ENCODE measurements around the gene EPS8.

EPS8 gene

DNA sequence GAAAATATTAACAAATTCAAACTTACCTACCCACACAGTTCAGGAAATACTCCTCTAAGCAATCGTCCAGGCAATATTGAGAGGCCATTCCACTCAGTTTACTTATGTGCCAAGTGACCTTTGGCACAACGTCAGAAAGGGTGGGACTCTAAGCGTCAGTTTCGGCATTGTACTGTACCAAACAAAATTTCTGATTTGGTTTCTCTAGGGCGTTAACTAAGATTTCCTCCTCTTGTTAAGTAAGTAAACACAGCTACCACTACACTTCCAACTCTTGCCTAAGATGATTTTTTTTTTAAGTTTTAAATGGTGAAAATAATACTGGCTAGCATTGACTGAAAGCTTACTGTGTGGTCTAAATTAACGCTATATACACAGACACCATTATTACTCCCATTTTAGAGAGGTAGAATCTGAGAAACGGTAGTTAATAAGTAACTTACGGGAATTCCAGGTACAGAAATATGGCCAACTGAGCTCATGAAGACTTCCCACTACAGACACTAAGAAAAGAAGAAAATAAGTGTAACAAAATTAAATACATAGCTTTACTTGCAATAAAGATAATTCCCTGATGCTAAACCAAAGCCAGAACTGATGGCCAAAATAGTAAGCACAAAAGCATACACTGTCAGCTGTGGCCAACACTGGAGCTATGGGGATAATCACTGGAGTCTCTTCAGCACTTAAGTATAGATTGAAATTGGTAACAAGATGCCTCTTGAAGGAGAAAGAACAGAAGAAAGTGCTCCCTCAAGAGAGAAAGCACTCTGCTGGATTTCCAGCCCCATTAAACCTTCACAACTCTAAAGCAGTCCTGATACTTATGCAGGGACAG lies 76.1 kb downstream of the EPS8 start:
- no peak for DNase-seq

DNA sequence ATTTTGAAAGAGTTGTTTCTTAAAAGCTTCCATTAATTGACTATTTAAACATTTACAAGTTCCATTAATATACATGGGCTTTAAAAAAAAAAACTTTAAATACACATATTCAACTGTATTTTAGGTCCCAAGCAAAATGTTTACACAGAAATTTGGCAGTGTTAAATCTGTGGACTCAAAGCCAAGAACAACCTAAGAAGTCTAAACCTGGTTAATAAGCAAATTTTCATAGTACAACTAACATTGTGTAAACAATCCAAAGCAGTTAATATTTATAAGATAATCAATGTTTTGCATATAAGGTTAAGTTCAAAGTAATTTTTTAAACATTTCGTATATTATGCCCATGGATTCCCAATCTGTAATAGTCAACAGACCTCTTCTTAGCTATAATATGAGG lies 77.0 kb downstream of the EPS8 start:
- DNase-seq = no peak

GRCh38 chr12:15710860-15711510 lies 78.2 kb downstream of the EPS8 start:
- DNase-seq = no peak

- DNase-seq = no peak
These were observed 79.6 kb downstream of the EPS8 start for GRCh38 chr12:15709551-15709950.

GRCh38 chr12:15708396-15709076 lies 80.7 kb downstream of the EPS8 start:
- DNase-seq = no peak

DNA sequence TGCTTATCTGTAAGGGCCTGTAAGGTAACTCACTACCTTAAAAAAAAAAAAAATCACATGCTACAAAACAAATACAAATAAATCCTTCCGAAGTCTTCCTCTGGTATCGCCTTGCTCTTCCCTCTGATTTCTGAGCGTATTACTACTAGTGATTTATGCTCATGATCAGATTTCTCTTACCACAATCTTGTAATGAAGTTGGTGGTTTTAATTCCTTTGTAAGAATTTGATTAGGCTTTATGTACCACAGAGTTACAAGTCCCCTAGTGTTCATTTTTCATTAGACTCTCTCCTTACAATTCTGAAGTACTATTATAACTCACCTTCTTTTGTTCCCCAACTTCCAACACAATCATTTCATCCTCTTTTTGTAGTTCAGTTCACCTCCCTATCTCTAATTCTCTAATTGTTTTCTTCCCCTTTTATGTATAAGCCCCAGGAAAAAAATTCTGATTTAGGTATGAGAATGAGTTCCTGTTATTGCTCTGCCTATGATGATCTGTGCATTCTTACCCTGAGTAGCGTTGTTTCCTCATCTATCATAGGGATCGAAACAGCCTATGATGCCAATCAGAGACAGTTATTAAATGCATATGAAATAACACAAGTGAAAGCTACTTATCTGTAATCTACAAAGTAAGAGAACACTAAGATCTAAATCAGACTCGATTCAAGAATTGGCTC lies 81.5 kb downstream of the EPS8 start:
- no peak for DNase-seq

DNA sequence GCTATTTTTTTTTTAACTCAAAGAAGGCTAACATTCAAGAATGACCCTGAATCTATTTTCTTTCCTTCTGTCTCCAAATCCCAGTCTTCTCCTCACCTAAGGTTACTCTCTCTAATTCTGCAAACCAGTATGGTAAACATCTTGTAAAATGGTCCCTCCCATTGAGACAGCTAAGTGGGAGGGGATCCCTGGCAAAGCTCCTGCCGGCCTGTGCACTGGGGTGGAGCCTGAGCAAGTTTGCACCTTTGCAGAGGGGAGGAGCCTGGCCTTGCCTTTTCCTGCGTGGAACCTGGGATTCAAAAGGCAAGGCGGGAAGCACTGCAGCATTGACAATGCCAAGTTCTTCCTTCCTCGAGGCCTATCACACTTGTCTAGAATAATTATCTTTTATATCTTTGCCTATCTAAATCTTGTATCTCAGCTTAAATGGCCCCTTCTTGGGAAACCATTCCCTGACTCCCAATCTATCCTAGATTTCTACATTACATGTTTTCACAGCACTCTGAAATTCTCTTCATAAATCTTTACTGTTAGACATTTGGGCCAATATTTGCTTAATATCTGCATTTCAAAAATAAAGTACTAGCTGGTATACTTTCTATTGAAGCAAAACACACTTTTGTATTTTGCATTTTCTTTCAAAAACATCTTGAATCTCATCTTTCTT lies 83.0 kb downstream of the EPS8 start:
- DNase-seq = no peak

DNA sequence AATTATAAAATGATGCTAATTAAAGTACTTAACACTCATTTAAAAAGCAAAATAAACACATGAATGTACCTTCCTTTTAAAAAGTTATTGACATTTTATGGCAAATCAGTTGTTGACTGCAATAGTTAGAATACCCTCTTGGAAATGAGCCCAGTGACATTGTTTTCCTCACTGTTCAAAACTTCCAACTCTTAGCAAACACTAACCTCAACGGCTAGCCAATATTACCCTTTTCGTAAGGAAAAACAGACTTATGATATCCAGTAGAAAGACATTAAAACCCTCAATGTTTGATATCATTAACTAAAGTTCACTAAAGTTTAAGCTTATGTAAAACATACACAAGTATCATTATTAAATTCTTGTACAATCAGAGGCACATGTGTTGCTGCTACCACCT lies 83.6 kb downstream of the EPS8 start:
- no peak for DNase-seq

- DNase-seq = no peak
These were observed 86.9 kb downstream of the EPS8 start for GRCh38 chr12:15702276-15702675.

DNA sequence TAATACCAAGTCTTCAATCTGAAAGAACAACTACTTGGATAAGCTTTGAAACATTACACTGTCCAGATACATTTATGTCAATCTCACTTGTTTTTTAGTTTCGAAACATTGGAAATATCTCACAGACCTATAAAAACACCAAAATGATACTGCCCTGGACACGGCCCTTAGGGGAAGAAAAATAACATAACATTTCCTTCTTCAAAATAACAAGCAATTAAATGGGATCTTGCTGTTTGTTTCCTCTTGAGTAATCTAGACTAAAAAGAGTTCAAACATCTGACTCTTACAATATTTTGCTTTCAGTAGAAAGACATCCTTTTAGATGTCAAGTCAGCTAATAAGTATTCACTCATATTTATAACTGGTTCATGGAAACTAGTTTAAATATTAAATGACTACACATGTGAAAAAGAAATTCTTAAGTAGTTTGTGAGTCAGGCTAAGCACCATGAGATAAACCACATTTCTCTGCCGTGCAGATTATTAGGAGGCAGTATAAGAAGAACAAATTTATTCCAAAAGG lies 87.5 kb downstream of the EPS8 start:
- DNase-seq = no peak

DNA sequence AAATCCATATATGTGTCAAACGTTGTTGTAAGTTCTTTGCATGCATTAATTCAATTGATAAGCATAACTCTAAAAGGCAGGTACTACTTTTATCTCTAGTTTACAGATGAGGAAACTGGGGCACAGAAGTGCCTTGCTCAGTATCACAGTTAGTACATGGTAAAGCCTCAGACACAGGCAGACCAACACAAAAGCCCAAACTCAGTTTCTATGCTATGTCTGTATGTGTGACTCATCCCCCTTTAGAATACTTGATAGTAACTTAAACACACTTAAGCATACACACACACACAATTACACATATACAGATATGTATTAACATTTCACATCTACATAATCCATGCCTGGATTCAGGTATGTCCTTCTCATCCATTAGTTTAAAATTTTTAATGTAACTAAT lies 88.0 kb downstream of the EPS8 start:
- DNase-seq = no peak

DNA sequence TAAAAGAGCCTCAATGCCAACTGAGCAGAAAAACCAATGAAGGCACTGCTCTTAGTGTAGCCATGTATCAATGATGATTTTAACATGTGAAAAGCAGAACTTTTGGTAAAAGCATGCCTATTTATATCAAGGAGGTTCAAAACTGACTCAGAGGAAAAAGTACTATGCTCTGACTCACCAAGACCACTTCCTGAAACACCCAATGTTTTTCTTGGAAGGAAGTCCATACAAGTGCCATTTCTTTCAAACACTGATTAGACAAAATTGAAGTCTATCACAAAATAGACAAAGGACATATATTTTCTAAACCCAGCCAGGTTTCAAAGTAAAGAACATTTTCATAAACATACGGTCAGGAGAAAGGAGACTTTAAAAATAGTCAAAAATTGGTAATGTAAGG lies 88.6 kb downstream of the EPS8 start:
- no peak for DNase-seq

DNA sequence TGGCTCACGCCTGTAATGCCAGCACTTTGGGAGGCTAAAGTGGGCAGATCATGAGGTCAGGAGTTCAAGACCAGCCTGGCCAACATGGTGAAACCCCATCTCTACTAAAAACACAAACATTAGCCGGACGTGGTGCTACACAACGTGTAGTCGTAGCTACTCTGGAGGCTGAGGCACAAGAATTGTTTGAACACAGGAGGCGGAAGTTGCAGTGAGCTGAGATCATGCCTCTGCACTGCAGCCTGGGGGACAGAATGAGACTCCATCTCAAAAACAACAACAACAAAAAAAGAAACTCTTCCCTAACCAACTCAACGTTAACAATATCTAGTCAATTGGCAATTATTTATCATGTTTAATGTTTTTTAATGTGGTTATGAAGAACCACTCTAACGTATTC lies 89.3 kb downstream of the EPS8 start:
- no peak for DNase-seq

DNA sequence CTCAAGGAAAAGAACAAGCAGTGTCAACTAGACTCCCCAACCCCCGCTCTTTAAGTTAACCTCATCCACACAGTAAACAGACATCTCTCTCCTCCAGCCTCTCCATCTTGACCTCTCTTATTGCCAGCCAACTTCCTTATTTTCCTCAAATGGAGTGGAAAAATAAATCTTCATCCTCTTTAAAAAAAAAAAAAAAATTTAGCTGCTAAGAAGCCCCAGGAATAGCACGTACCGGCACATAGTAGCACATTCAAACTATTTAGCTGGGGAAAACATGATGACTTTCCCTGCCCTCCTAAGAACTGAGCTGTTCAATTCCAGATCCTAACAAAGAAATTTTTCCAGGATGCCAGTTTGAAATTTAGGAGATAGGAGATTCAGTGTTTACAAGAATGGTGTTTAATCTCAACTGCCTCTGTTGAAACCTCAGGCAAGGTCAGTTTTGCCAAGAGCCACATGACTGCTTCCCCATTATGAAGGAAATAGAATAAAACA lies 90.8 kb downstream of the EPS8 start:
- no peak for DNase-seq

- no peak for DNase-seq
These were observed 92.0 kb downstream of the EPS8 start for GRCh38 chr12:15697201-15697600.

DNA sequence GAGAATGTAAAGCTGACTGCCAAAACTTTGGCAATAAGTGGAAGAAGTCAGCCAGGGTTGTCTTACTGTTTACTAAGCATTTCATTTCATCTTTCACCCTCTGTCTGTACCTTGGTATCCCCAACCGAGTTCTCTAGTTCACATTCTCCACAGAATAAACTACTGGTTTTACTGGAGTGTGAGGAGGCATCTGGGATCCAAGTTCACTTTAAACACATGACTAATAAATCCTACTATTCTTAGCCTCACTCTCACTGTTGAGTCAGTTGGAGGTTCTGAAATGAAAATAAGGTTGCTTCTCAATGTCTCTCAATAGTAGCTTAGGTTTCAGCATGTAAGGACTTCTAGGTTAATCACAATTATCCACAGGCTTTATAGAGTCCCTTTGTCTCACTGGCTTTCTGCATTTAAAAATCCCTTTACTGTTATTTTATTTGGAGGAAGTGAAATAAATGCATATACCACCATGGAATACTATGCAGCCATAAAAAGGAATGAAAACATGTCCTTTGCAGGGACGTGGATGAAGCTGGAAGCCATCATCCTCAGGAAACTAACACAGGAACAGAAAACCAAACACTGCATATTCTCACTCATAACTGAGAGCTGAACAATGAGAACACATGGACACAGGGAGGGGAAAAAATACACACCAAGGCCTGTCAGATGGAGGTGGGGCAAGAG lies 95.8 kb downstream of the EPS8 start:
- no peak for DNase-seq

GRCh38 chr12:15691388-15691787 lies 97.8 kb downstream of the EPS8 start:
- no peak for DNase-seq

- no peak for DNase-seq
These were observed 98.9 kb downstream of the EPS8 start for GRCh38 chr12:15690320-15690719.

DNA sequence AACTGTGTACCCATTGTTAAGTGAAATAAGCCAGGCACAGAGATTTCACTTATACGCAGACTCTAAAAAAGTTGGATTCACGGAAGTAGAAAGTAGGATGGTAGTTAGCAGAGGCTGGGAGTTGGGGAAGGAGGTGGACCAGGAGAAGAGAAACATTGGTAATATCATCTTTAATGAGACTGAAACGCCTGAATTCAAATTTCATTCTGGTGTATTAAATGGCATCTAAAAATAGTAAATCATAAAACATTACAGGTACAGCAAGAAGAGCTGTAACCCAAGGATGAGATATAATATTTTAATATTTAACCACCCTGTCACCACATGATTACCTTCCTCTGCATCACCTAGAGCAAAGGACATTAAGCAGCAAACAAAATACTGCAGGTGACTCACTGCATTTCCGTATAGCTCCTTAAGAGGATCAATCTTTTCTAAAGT lies 99.4 kb downstream of the EPS8 start:
- no peak for DNase-seq

DNA sequence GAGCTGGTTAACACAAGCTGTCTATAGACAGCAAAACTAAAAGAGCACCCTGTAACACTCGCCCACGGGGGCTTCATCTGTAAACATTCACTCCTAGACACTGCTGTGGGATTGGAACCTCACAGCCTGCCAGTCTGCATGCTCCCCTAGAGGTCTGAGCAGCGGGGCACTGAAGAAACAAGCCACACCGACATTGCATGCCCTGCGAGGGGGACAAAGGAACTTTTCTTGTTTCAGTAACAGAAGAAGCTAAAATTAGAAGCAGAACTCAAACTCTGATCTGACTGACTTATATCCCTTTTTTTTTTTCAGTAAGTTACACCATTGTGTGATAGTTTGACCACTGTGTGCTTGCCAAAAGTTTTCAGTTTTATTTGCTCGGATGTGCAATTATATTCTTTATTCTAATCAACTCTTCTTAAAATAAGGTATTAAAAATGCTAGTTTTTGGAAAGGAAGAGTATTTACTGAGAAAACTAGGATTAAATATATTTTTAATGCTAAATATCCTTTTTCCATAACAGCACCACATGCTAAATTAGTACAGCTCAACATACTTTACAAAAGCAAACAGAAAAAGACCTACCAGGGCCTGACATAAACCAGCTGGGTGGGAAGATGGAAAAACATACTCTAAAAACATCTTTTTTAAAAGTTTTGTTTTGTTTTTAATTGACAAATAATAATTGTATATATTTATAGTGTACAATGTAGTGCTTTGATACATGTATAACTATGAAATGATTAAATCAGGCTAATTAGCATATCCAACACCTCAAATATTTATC lies 100.2 kb downstream of the EPS8 start:
- DNase-seq = no peak

DNA sequence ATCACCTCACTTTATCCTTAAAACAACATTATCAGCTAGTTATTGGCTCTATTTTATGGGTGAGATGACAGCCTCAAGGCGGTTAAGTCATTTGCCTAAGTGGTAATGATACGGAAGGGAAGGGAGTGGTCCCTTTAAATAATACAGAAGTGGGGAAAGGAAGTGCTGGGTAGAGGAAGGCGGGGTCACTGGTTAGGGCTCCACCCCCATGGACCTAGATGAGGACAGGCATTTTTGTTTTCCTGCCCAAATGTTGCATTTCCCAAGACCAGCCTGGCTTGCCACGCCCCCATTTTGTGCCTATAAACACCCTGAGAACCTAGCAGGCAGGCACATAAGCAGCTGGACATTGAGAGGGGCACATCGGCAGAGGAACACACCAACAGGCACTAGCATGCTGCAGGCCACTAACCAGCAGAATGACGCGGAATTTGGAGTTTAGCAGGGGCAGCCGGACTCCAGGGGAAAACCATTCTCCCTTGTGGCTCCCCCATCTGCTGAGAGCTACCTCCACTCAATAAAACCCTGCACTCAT lies 100.9 kb downstream of the EPS8 start:
- no peak for DNase-seq

Measured in activated CD4-positive, alpha-beta T cell treated with anti-CD3 and anti-CD28 coated beads, Interleukin-2, amount 50 U/mL, for 4 hours (primary cell).